Measurements from ENCODE around the gene BCAM. TPM values are rescaled to one million over a fixed set of nuclear protein-coding genes. Genes with fewer than 3 reads are reported as not detected.
"Not testable (repeated sequence)": the region's sequence is repeated elsewhere in the genome, so short reads cannot be mapped to it uniquely, and the experiment has no call there.

The BCAM gene
- polyA plus RNA-seq, 1 donor from 2014 or later = 0.54 TPM

DNA sequence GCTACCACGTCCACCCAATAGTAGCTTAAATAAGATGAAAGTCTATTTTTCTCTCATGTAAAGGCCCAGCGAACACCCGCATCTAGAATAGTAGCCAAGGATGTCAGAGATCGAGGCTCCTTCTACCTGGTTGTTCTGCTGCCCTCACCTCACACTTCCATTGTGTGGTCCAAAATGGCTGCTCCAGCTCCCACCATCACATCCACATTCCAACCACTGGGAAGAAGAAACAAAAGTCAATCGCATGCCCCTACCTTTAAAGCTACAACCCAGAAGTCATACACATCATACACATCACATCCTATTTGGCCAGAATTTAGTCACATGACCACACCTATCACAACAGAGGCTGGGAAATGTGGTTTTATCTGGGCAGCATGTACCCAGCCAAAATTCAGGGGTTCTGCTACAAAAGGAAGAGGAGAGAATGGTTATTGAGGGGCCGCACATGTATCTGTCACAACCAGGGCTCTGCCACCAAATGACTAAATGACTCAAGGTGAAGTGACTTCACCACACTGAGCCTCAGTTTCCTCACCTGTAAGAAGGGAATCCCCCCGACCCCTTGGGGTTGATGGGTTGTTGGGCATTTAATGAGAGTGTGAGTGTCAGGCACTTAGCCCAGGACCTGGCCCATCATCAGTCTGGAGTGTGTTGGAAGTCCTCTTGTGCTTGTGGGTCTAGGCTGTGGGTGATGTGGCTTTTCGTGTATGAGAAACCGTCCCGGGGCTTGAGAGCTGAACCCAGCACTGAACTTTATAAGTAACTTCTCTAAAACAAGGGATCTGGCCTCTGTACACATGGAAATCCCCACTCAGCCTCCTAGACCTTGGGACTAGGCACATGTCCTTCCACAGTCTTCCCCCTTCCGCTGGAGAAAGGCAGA lies 41.4 kb upstream of the BCAM start:
- Histone ChIP-seq H3F3A (ENCODE audit: insufficient read depth, low read length, poor library complexity, severe bottlenecking) (no peaks in the 10 kb centered on the region), H3K27ac (ENCODE audit: low read length) (no peak overlapping the region), H3K4me3 (ENCODE audit: low read length) (no peak overlapping the region), H3K79me2 (replicated peaks; ENCODE audit: insufficient read depth, low read length) (no peaks in the 10 kb centered on the region), H3K9ac (ENCODE audit: low read length) (no peak overlapping the region), H2AFZ (ENCODE audit: low read depth, low read length) (no peak overlapping the region), H3K9me3 (ENCODE audit: low read length) (no peaks in the 10 kb centered on the region), H3K27me3 (ENCODE audit: insufficient read depth, low read depth, low read length) (no peaks in the 10 kb centered on the region), H3K36me3 (ENCODE audit: insufficient read depth, low read length) (no peaks in the 10 kb centered on the region), H4K20me1 (ENCODE audit: insufficient read depth) (no peaks in the 10 kb centered on the region), H3K9me2 (ENCODE audit: insufficient read depth, low read length) (no peaks in the 10 kb centered on the region), H3K4me2 (ENCODE audit: low read length) (no peak overlapping the region)
- TF ChIP-seq TAF1 (IDR thresholded peaks at IDR 0.05; ENCODE audit: low read depth) (no peak), EP300 (conservative IDR thresholded peaks at IDR 0.05; ENCODE audit: poor library complexity, severe bottlenecking) (no peak), SMC3 (conservative IDR thresholded peaks at IDR 0.05; ENCODE audit: poor library complexity) (no peak)
- TF ChIP-seq, protein P1, sequence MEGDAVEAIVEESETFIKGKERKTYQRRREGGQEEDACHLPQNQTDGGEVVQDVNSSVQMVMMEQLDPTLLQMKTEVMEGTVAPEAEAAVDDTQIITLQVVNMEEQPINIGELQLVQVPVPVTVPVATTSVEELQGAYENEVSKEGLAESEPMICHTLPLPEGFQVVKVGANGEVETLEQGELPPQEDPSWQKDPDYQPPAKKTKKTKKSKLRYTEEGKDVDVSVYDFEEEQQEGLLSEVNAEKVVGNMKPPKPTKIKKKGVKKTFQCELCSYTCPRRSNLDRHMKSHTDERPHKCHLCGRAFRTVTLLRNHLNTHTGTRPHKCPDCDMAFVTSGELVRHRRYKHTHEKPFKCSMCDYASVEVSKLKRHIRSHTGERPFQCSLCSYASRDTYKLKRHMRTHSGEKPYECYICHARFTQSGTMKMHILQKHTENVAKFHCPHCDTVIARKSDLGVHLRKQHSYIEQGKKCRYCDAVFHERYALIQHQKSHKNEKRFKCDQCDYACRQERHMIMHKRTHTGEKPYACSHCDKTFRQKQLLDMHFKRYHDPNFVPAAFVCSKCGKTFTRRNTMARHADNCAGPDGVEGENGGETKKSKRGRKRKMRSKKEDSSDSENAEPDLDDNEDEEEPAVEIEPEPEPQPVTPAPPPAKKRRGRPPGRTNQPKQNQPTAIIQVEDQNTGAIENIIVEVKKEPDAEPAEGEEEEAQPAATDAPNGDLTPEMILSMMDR (IDR thresholded peaks at IDR 0.05; ENCODE audit: poor library complexity, severe bottlenecking) = no peak

DNA sequence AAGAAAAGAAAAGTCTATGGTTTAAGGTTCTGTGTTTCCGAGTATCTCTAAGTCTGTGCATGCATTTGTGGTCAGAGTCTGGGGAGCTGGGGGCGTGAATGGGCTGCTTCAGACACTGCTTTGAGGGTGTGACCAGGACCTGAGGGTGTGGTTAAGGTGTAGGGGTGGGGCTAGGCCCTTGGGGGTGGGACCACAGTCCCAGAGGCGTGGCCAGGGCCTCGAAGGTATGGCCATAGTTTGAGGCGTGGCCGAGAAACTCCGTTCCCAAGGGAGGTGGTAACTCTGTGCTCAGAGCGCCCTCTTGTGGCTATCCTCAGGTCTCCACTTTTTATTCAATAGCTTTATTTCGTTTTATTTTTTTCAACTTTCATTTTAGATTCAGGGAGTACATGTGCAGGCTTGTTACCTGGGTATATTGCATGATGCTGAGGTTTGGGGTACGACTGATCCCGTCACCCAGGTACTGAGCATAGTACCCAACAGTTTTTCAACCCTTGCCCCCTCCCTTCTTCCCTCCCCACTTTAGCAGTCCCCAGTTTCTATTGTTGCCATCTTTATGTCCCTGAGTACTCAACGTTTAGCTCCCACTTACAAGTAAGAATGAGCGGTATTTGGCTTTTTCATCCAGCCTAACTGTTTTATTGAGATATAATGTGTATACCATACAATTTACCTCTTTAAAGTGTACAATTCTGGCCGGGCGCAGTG lies 38.2 kb upstream of the BCAM start:
- H3K9ac ChIP-seq (ENCODE audit: low read length) = no peak overlapping the region
- TF ChIP-seq RAD21 (conservative IDR thresholded peaks at IDR 0.05) (peak; percentile 27), MXI1 (conservative IDR thresholded peaks at IDR 0.05; ENCODE audit: poor library complexity, severe bottlenecking) (no peak), SMC3 (conservative IDR thresholded peaks at IDR 0.05; ENCODE audit: poor library complexity) (peak; percentile 31), EP300 (conservative IDR thresholded peaks at IDR 0.05; ENCODE audit: poor library complexity, severe bottlenecking) (no peak), TAF1 (IDR thresholded peaks at IDR 0.05; ENCODE audit: low read depth) (no peak), EZH2 (IDR thresholded peaks at IDR 0.05; ENCODE audit: borderline replicate concordance, insufficient read depth, low read length, poor library complexity, severe bottlenecking) (no peak), POLR2AphosphoS5 (IDR thresholded peaks at IDR 0.05) (no peak)
- TF ChIP-seq, protein P2, sequence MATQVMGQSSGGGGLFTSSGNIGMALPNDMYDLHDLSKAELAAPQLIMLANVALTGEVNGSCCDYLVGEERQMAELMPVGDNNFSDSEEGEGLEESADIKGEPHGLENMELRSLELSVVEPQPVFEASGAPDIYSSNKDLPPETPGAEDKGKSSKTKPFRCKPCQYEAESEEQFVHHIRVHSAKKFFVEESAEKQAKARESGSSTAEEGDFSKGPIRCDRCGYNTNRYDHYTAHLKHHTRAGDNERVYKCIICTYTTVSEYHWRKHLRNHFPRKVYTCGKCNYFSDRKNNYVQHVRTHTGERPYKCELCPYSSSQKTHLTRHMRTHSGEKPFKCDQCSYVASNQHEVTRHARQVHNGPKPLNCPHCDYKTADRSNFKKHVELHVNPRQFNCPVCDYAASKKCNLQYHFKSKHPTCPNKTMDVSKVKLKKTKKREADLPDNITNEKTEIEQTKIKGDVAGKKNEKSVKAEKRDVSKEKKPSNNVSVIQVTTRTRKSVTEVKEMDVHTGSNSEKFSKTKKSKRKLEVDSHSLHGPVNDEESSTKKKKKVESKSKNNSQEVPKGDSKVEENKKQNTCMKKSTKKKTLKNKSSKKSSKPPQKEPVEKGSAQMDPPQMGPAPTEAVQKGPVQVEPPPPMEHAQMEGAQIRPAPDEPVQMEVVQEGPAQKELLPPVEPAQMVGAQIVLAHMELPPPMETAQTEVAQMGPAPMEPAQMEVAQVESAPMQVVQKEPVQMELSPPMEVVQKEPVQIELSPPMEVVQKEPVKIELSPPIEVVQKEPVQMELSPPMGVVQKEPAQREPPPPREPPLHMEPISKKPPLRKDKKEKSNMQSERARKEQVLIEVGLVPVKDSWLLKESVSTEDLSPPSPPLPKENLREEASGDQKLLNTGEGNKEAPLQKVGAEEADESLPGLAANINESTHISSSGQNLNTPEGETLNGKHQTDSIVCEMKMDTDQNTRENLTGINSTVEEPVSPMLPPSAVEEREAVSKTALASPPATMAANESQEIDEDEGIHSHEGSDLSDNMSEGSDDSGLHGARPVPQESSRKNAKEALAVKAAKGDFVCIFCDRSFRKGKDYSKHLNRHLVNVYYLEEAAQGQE (IDR thresholded peaks at IDR 0.05; ENCODE audit: borderline replicate concordance) = no peak
- TF ChIP-seq, protein P1 (IDR thresholded peaks at IDR 0.05; ENCODE audit: poor library complexity, severe bottlenecking) = peak; percentile 43
- no peaks in the 10 kb centered on the region for H3K27me3 ChIP-seq (ENCODE audit: insufficient read depth, low read depth, low read length)
- H4K20me1 ChIP-seq (ENCODE audit: insufficient read depth) = no peaks in the 10 kb centered on the region
- H3F3A ChIP-seq (ENCODE audit: insufficient read depth, low read length, poor library complexity, severe bottlenecking) = no peaks in the 10 kb centered on the region
- no peak overlapping the region for H3K4me2 ChIP-seq (ENCODE audit: low read length)
- H3K27ac ChIP-seq (ENCODE audit: low read length) = no peak overlapping the region
- H3K36me3 ChIP-seq (ENCODE audit: insufficient read depth, low read length) = no peaks in the 10 kb centered on the region
- no peaks in the 10 kb centered on the region for H3K9me3 ChIP-seq (ENCODE audit: low read length)
- no peaks in the 10 kb centered on the region for H3K79me2 ChIP-seq (replicated peaks; ENCODE audit: insufficient read depth, low read length)
- H3K9me2 ChIP-seq (ENCODE audit: insufficient read depth, low read length) = no peaks in the 10 kb centered on the region
- H2AFZ ChIP-seq (ENCODE audit: low read depth, low read length) = no peak overlapping the region
- no peak overlapping the region for H3K4me3 ChIP-seq (ENCODE audit: low read length)

DNA sequence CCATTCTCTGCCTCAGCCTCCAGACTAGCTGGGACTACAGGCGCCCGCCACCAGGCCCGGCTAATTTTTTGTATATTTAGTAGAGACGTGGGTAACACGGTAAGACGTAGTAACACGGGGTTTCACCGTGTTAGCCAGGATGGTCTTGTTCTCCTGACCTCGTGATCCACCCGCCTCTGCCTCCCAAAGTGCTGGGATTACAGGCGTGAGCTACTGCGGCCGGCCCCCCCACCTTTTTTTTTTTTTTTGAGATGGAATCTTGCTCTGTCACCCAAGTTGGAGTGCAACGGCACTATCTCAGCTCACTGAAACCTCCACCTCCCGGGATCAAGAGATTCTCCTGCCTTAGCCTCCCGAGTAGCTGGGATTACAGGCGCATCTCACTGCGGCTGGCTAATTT lies 36.8 kb upstream of the BCAM start:
- H3K4me2 ChIP-seq (ENCODE audit: low read length); H2AFZ ChIP-seq (ENCODE audit: low read depth, low read length); H3K27ac ChIP-seq (ENCODE audit: low read length); H3K9me2 ChIP-seq (ENCODE audit: insufficient read depth, low read length); H3K36me3 ChIP-seq (ENCODE audit: insufficient read depth, low read length); H3K9me3 ChIP-seq (ENCODE audit: low read length); H3K27me3 ChIP-seq (ENCODE audit: insufficient read depth, low read depth, low read length); H3K79me2 ChIP-seq (replicated peaks; ENCODE audit: insufficient read depth, low read length); H3K9ac ChIP-seq (ENCODE audit: low read length); H4K20me1 ChIP-seq (ENCODE audit: insufficient read depth); H3K4me3 ChIP-seq (ENCODE audit: low read length); H3F3A ChIP-seq (ENCODE audit: insufficient read depth, low read length, poor library complexity, severe bottlenecking): not testable (repeated sequence)

Data from neural cell (in vitro differentiated cells).